ENCODE measurements around the gene FGF14.

DNA sequence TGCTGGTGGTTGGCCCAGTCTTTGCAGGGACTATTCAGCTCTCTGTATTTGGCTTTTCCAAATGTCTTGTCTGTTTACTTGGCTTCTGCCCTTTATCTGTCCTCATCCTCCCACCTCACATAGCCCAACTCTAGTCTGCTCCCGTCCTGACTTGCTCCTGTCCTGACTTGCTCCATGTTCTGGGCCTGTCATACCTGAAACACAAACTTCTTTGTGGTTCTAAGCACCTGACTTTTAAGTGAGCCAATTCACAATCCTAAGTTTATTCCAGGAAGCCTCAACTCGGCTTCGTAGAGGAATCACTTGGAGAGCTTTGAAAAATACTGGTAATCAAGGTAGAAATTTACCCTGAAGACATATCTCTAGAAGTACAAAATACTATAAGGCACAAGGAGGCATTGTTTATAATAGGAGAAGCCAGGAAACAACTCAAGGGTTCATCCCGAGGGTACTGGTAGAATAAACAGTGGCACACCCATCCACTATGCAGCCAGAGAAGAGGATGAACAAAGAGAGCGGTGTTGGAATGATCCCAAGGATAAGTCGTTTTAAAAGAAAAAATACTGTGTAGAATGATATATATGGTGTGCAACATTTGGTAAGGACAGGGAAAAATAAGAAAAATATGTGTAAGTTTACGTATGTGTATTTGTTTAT lies 284.5 kb downstream of the FGF14 start:
- TF ChIP-seq, protein P1, sequence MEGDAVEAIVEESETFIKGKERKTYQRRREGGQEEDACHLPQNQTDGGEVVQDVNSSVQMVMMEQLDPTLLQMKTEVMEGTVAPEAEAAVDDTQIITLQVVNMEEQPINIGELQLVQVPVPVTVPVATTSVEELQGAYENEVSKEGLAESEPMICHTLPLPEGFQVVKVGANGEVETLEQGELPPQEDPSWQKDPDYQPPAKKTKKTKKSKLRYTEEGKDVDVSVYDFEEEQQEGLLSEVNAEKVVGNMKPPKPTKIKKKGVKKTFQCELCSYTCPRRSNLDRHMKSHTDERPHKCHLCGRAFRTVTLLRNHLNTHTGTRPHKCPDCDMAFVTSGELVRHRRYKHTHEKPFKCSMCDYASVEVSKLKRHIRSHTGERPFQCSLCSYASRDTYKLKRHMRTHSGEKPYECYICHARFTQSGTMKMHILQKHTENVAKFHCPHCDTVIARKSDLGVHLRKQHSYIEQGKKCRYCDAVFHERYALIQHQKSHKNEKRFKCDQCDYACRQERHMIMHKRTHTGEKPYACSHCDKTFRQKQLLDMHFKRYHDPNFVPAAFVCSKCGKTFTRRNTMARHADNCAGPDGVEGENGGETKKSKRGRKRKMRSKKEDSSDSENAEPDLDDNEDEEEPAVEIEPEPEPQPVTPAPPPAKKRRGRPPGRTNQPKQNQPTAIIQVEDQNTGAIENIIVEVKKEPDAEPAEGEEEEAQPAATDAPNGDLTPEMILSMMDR (IDR thresholded peaks at IDR 0.05; ENCODE audit: poor library complexity): no peak
- no peak for TF ChIP-seq EZH2 (IDR thresholded peaks at IDR 0.05; ENCODE audit: borderline replicate concordance)
